ENCODE results near the gene PHAF1. TPM values are rescaled to one million over a fixed set of nuclear protein-coding genes. Genes with fewer than 3 reads are reported as not detected.

PHAF1 gene
- total and polyA plus RNA-seq, 2 of the 13 experiments (the other 11 are each of a cell fraction or from before 2014, with no cell fraction given) = 48.3 to 174 TPM

- no peak for TF ChIP-seq ARID3A (IDR thresholded peaks at IDR 0.05; ENCODE audit: low read depth, low read length)
- TF ChIP-seq, protein P1, sequence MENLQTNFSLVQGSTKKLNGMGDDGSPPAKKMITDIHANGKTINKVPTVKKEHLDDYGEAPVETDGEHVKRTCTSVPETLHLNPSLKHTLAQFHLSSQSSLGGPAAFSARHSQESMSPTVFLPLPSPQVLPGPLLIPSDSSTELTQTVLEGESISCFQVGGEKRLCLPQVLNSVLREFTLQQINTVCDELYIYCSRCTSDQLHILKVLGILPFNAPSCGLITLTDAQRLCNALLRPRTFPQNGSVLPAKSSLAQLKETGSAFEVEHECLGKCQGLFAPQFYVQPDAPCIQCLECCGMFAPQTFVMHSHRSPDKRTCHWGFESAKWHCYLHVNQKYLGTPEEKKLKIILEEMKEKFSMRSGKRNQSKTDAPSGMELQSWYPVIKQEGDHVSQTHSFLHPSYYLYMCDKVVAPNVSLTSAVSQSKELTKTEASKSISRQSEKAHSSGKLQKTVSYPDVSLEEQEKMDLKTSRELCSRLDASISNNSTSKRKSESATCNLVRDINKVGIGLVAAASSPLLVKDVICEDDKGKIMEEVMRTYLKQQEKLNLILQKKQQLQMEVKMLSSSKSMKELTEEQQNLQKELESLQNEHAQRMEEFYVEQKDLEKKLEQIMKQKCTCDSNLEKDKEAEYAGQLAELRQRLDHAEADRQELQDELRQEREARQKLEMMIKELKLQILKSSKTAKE (CRISPR knock-in tag; IDR thresholded peaks at IDR 0.05; ENCODE audit: borderline replicate concordance) = no peak
- TF ChIP-seq MATR3 (CRISPR knock-in tag; IDR thresholded peaks at IDR 0.05) = no peak
- TF ChIP-seq ZNF263 (CRISPR knock-in tag; IDR thresholded peaks at IDR 0.05) = no peak
- TF ChIP-seq RBM22 (optimal IDR thresholded peaks at IDR 0.05; ENCODE audit: low read length) = no peak
- 0 out of 2 replicates have a peak, but pooled peaks have one; percentile 15 for TF ChIP-seq RAD21 (CRISPR knock-in tag; IDR thresholded peaks at IDR 0.05)
- TF ChIP-seq, protein P2, sequence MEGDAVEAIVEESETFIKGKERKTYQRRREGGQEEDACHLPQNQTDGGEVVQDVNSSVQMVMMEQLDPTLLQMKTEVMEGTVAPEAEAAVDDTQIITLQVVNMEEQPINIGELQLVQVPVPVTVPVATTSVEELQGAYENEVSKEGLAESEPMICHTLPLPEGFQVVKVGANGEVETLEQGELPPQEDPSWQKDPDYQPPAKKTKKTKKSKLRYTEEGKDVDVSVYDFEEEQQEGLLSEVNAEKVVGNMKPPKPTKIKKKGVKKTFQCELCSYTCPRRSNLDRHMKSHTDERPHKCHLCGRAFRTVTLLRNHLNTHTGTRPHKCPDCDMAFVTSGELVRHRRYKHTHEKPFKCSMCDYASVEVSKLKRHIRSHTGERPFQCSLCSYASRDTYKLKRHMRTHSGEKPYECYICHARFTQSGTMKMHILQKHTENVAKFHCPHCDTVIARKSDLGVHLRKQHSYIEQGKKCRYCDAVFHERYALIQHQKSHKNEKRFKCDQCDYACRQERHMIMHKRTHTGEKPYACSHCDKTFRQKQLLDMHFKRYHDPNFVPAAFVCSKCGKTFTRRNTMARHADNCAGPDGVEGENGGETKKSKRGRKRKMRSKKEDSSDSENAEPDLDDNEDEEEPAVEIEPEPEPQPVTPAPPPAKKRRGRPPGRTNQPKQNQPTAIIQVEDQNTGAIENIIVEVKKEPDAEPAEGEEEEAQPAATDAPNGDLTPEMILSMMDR (CRISPR knock-in tag; IDR thresholded peaks at IDR 0.05) = peak; percentile 63
- TF ChIP-seq AGO2 (optimal IDR thresholded peaks at IDR 0.05; ENCODE audit: low read depth, low read length) = peak; percentile 42
- no peak for TF ChIP-seq FOXC1 (CRISPR knock-in tag; IDR thresholded peaks at IDR 0.05; ENCODE audit: borderline replicate concordance)
- peak; percentile 36; the same call in 1 of the 2 replicates for TF ChIP-seq ZBTB38 (CRISPR knock-in tag; IDR thresholded peaks at IDR 0.05)
- no peak for TF ChIP-seq SMAD9 (CRISPR knock-in tag; IDR thresholded peaks at IDR 0.05)
- TF ChIP-seq ZFP36 (IDR thresholded peaks at IDR 0.05; ENCODE audit: borderline replicate concordance, low read depth, low read length, partially characterized antibody) = no peak
- no peak for TF ChIP-seq ZNF639 (CRISPR knock-in tag; conservative IDR thresholded peaks at IDR 0.05)
- no peak for TF ChIP-seq ZNF768 (CRISPR knock-in tag; IDR thresholded peaks at IDR 0.05)
- no peak for TF ChIP-seq KLF11 (CRISPR knock-in tag; IDR thresholded peaks at IDR 0.05)
- TF ChIP-seq GZF1 (CRISPR knock-in tag; IDR thresholded peaks at IDR 0.05) = no peak
- no peak for TF ChIP-seq ZNF720 (CRISPR knock-in tag; IDR thresholded peaks at IDR 0.05)
- no peak for TF ChIP-seq IRF2 (CRISPR knock-in tag; IDR thresholded peaks at IDR 0.05)
- TF ChIP-seq JUND (CRISPR knock-in tag; IDR thresholded peaks at IDR 0.05) = no peak
- no peak for TF ChIP-seq ZNF224 (CRISPR knock-in tag; IDR thresholded peaks at IDR 0.05)
- TF ChIP-seq NR2F2 (IDR thresholded peaks at IDR 0.05; ENCODE audit: borderline replicate concordance, low read depth) = no peak
These were observed 69.8 kb downstream of the PHAF1 start (continued) for GRCh38 chr16:67179421-67180080.

Data from HepG2 (cell line).